ENCODE measurements around the gene SETD1A. TPM values are rescaled to one million over a fixed set of nuclear protein-coding genes. Genes with fewer than 3 reads are reported as not detected.

The SETD1A gene
- total and polyA plus RNA-seq, 2 of the 8 experiments (the other 6 are each of a cell fraction or from before 2014, with no cell fraction given): 4.8 to 29.0 TPM

- Histone ChIP-seq H2AK5ac (ENCODE audit: low read depth, low read length) (no peak overlapping the region), H3K14ac (ENCODE audit: insufficient read length) (no peak overlapping the region), H4K91ac (replicated peaks; ENCODE audit: insufficient read length, low read length) (no peak overlapping the region), H2BK5ac (ENCODE audit: low read depth, low read length) (no peak overlapping the region), H3K4me2 (ENCODE audit: insufficient read depth in 1 of 2, low read depth in 2 of 2, low read length in 2 of 2) (no peak overlapping the region), H4K5ac (ENCODE audit: insufficient read length, low read depth, low read length) (no peak overlapping the region), H3K79me2 (ENCODE audit: control insufficient read depth in 1 of 2, insufficient read depth in 2 of 2, low read length in 2 of 2) (no peaks in the 10 kb centered on the region), H2BK20ac (ENCODE audit: low read length) (no peak overlapping the region), H3K56ac (replicated peaks; ENCODE audit: insufficient read length, low read depth, low read length) (no peak overlapping the region), H3K27ac (ENCODE audit: low read depth, low read length) (no peak overlapping the region), H3K18ac (ENCODE audit: extremely low read depth, low read length) (no peak overlapping the region), H2BK15ac (ENCODE audit: low read length) (no peak overlapping the region), H3K23me2 (ENCODE audit: low read depth, low read length) (peaks cover 5% of the 10 kb centered on the region; the same call in 1 of the 2 replicates), H3K4me1 (replicated peaks in 1 of 4; ENCODE audit: control insufficient read depth in 3 of 4, insufficient read depth in 4 of 4, low read length in 3 of 4) (peaks cover 0 to 23% (median 15%) of the 10 kb centered on the region in 4 experiments; a peak in 6 of 7 replicates), H2BK120ac (replicated peaks; ENCODE audit: low read depth, low read length) (no peak overlapping the region), H3K36me3 (ENCODE audit: control insufficient read depth in 2 of 4, insufficient read depth in 4 of 4, low read length in 3 of 4) (peaks cover 10 to 21% (median 12%) of the 10 kb centered on the region in 4 experiments; a peak in 7 of 8 replicates), H3K27me3 (replicated peaks in 1 of 4; ENCODE audit: control insufficient read depth in 3 of 4, extremely low read depth in 1 of 4, insufficient read depth in 3 of 4, low read length in 3 of 4) (no peaks in the 10 kb centered on the region), H3K4ac (replicated peaks; ENCODE audit: insufficient read length, low read depth, low read length) (no peak overlapping the region), H3K23ac (ENCODE audit: insufficient read length) (no peak overlapping the region), H2AFZ (ENCODE audit: low read length) (no peak overlapping the region), H3K9me3 (ENCODE audit: insufficient read depth in 2 of 2, low read depth in 1 of 2, low read length in 1 of 2) (no peaks in the 10 kb centered on the region), H3K79me1 (ENCODE audit: low read depth, low read length) (no peaks in the 10 kb centered on the region), H3K4me3 (ENCODE audit: extremely low read depth in 1 of 4, insufficient read depth in 2 of 4, low read depth in 3 of 4, low read length in 4 of 4) (no peak overlapping the region), H4K20me1 (replicated peaks in 1 of 2; ENCODE audit: control insufficient read depth in 1 of 2, insufficient read depth in 2 of 2, low read length in 2 of 2) (peaks cover 0 to 11% of the 10 kb centered on the region in 2 experiments), H4K8ac (ENCODE audit: extremely low read depth, insufficient read depth, low read length) (no peak overlapping the region), H3K9ac (replicated peaks in 1 of 4; ENCODE audit: extremely low read depth in 1 of 4, low read depth in 3 of 4, low read length in 3 of 4) (no peak overlapping the region), H2BK12ac (ENCODE audit: low read depth, low read length) (no peak overlapping the region)
- no peak for TF ChIP-seq EGR1 (IDR thresholded peaks at IDR 0.05; ENCODE audit: borderline replicate concordance, low read depth, low read length)
- TF ChIP-seq ATF2 (IDR thresholded peaks at IDR 0.05; ENCODE audit: low read length): no peak
- no peak for TF ChIP-seq RXRA (IDR thresholded peaks at IDR 0.05; ENCODE audit: insufficient read depth, low read depth, low read length)
- TF ChIP-seq SIRT6 (IDR thresholded peaks at IDR 0.05; ENCODE audit: low read length): no peak
- TF ChIP-seq FOSL1 (IDR thresholded peaks at IDR 0.05; ENCODE audit: insufficient read depth, low read depth, low read length): no peak
- no peak for TF ChIP-seq E2F6 (IDR thresholded peaks at IDR 0.05)
- FAIRE-seq (no peak), DNase-seq (ENCODE audit: low read depth in 1 of 2, low spot score in 2 of 2) (no peak)
- POLR2A ChIA-PET (ENCODE audit: partially characterized antibody): interaction anchor here (1.0 to 1.5 kb wide), 4 partner anchors 9 to 17 kb away, joined by 3 to 4 read pairs (median 4); partner anchors contain the start of gene SETD1A
- CTCF ChIA-PET (ENCODE audit: partially characterized antibody): interaction anchor here (0.6 to 2.8 kb wide), 4 partner anchors 9 to 216 kb away, joined by 3 to 11 read pairs (median 4); no protein-coding TSS in a partner anchor
Measured at GRCh38 chr16:30944352-30944751, 13.2 kb upstream of the SETD1A start.

All from H1 (cell line).